Testis (tissue), 2 donors: Measurements from ENCODE around the gene TOLLIP.

ENCODE experiments used
- POLR2A ChIP-seq: fragments of 450-650 bp; IDR thresholded peaks from one replicate; pipeline ENCODE4 v1.6.1; 2017; ENCODE audit warnings: antibody characterized with exemption, mild to moderate bottlenecking, moderate library complexity
- TF ChIP-seq, protein P1 (sequence below), 3 experiments: fragments of 450-650 bp in 2 of 3; fragments of 200-600 bp in 1 of 3; sonication (generic) in 1 of 3; IDR thresholded peaks; one replicate each; pipeline ENCODE4 v1.5.1; 2016 to 2019; ENCODE audit warnings: antibody characterized with exemption in 3 of 3, mild to moderate bottlenecking in 2 of 3, moderate library complexity in 1 of 3

DNA sequence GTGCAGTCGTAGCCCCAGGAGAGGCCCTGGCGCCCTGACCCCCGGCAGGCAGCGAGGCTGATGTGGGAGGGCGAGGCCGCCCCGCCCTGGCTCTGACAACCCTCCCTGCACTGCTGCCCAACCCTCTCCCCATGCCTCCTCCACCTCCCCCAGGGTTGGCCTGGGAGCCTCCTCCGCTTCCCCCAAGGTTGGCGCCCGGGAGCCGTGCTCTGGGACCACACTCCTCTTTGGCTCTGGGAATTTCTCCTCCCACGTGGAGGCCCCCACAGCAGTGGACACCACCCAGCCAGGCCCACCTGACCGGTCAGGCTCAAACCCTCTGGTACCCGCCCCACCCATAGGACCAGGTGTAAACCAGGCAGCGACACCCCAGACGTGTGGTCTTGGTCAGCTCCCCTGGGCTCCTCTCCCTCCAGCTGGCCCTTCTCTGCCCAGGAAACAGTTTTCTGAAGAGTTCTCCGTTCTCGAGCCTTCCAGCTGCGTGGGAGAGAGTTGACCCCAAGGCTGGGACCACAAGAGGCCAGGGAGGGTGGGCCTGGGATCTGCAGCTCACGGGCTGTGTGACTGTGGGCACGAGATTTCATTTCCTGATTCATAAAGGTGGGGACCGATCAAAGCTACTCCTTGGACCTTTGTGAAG lies 40.8 kb upstream of the TOLLIP start:
- TF ChIP-seq POLR2A = no peak
- TF ChIP-seq, protein P1, sequence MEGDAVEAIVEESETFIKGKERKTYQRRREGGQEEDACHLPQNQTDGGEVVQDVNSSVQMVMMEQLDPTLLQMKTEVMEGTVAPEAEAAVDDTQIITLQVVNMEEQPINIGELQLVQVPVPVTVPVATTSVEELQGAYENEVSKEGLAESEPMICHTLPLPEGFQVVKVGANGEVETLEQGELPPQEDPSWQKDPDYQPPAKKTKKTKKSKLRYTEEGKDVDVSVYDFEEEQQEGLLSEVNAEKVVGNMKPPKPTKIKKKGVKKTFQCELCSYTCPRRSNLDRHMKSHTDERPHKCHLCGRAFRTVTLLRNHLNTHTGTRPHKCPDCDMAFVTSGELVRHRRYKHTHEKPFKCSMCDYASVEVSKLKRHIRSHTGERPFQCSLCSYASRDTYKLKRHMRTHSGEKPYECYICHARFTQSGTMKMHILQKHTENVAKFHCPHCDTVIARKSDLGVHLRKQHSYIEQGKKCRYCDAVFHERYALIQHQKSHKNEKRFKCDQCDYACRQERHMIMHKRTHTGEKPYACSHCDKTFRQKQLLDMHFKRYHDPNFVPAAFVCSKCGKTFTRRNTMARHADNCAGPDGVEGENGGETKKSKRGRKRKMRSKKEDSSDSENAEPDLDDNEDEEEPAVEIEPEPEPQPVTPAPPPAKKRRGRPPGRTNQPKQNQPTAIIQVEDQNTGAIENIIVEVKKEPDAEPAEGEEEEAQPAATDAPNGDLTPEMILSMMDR (IDR thresholded peaks at IDR 0.05) = no peak
